ENCODE results near the gene SEMA4G. TPM values are rescaled to one million over a fixed set of nuclear protein-coding genes. Genes with fewer than 3 reads are reported as not detected.
A peak's percentile ranks its signal among the peaks of the same experiment; 100 is the strongest.

SEMA4G gene
- total and polyA plus RNA-seq, 4 donors, result 1.2 to 7.4 (median 2.8) TPM

DNA sequence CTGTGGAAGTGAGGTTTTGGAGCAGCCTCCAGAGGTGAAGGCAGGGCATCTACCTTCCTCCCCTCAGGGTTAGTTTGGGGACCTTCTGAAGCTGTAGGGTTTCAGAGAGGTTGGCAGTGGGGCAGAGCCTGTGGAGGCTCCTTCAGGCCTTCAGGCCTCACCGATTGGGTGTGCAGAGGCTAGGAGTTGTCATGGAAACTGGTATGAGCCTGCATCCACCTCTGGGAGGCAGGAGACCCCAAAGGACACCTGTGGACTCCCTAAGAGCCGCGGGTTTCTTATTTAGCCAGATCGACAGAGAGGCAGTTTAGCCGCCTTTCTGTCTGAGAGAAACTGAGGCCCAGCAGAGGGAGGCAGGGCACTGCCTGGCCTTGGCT, 32.3 kb downstream of the SEMA4G start:
- ATAC-seq (ENCODE audit: insufficient read depth, low FRiP score), result no peak
- TF ChIP-seq, protein P1, sequence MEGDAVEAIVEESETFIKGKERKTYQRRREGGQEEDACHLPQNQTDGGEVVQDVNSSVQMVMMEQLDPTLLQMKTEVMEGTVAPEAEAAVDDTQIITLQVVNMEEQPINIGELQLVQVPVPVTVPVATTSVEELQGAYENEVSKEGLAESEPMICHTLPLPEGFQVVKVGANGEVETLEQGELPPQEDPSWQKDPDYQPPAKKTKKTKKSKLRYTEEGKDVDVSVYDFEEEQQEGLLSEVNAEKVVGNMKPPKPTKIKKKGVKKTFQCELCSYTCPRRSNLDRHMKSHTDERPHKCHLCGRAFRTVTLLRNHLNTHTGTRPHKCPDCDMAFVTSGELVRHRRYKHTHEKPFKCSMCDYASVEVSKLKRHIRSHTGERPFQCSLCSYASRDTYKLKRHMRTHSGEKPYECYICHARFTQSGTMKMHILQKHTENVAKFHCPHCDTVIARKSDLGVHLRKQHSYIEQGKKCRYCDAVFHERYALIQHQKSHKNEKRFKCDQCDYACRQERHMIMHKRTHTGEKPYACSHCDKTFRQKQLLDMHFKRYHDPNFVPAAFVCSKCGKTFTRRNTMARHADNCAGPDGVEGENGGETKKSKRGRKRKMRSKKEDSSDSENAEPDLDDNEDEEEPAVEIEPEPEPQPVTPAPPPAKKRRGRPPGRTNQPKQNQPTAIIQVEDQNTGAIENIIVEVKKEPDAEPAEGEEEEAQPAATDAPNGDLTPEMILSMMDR (IDR thresholded peaks at IDR 0.05; ENCODE audit: control extremely low read depth, extremely low read depth), result no peak
- H3K27ac ChIP-seq (ENCODE audit: low read depth in 1 of 2, low read length in 1 of 2), result peak overlapping the region; percentile 88 to 100
- no peak overlapping the region for H3K4me3 ChIP-seq
- H3K9me3 ChIP-seq (ENCODE audit: control insufficient read depth in 4 of 4, insufficient read depth in 3 of 4, low read length in 3 of 4), result no peaks in the 10 kb centered on the region
- no peak for DNase-seq
- H3K36me3 ChIP-seq (ENCODE audit: control insufficient read depth in 4 of 4, insufficient read depth in 4 of 4, low read length in 4 of 4), result peaks cover 0 to 42% (median 26%) of the 10 kb centered on the region in 4 donors
- peaks cover 6 to 52% (median 27%) of the 10 kb centered on the region in 5 donors for H3K4me1 ChIP-seq (ENCODE audit: control insufficient read depth in 5 of 5, insufficient read depth in 5 of 5, low read length in 5 of 5)
- no peaks in the 10 kb centered on the region for H3K27me3 ChIP-seq (ENCODE audit: control insufficient read depth in 3 of 3, insufficient read depth in 3 of 3, low read length in 2 of 3)
- 61 to 66% methylated on average over 5 of the region's 5 CpGs for WGBS, 2 donors
- H3K9ac ChIP-seq (ENCODE audit: insufficient read depth in 1 of 2, low read length in 2 of 2), result peak overlapping the region; percentile 26 to 90

DNA sequence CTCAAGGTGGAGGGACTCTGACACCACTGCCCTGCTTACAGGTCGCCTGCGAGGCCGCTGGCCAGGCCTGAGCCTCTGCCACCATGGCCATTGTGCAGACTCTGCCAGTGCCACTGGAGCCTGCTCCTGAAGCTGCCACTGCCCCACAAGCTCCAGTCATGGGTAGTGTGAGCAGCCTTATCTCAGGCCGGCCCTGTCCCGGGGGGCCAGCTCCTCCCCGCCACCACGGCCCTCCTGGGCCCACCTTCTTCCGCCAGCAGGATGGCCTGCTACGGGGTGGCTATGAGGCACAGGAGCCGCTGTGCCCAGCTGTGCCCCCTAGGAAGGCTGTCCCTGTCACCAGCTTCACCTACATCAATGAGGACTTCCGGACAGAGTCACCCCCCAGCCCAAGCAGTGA, 33.2 kb downstream of the SEMA4G start:
- Histone ChIP-seq H3K9me3 (ENCODE audit: control insufficient read depth in 4 of 4, insufficient read depth in 3 of 4, low read length in 3 of 4) (no peaks in the 10 kb centered on the region), H3K27me3 (ENCODE audit: control insufficient read depth in 3 of 3, insufficient read depth in 3 of 3, low read length in 2 of 3) (no peaks in the 10 kb centered on the region), H3K27ac (ENCODE audit: low read depth in 1 of 2, low read length in 1 of 2) (peak overlapping the region; percentile 88 to 100), H3K9ac (ENCODE audit: insufficient read depth in 1 of 2, low read length in 2 of 2) (peak overlapping the region in 1 of 2 donors; percentile 90), H3K4me3 (no peak overlapping the region), H3K36me3 (ENCODE audit: control insufficient read depth in 4 of 4, insufficient read depth in 4 of 4, low read length in 4 of 4) (peaks cover 0 to 42% (median 30%) of the 10 kb centered on the region in 4 donors), H3K4me1 (ENCODE audit: control insufficient read depth in 5 of 5, insufficient read depth in 5 of 5, low read length in 5 of 5) (peaks cover 6 to 53% (median 26%) of the 10 kb centered on the region in 5 donors)
- DNase-seq, result no peak
- ATAC-seq (ENCODE audit: insufficient read depth, low FRiP score), result no peak
- TF ChIP-seq, protein P1 (IDR thresholded peaks at IDR 0.05; ENCODE audit: control extremely low read depth, extremely low read depth), result no peak
- WGBS, 2 donors, result 84 to 92% methylated on average over 11 of the region's 11 CpGs

GRCh38 chr10:101003639-101004206, 34.4 kb downstream of the SEMA4G start:
- Histone ChIP-seq H3K9ac (ENCODE audit: insufficient read depth in 1 of 2, low read length in 2 of 2) (no peak overlapping the region), H3K4me3 (no peak overlapping the region), H3K36me3 (ENCODE audit: control insufficient read depth in 4 of 4, insufficient read depth in 4 of 4, low read length in 4 of 4) (peaks cover 0 to 42% (median 31%) of the 10 kb centered on the region in 4 donors), H3K4me1 (ENCODE audit: control insufficient read depth in 5 of 5, insufficient read depth in 5 of 5, low read length in 5 of 5) (peaks cover 6 to 53% (median 25%) of the 10 kb centered on the region in 5 donors), H3K27ac (ENCODE audit: low read depth in 1 of 2, low read length in 1 of 2) (peak overlapping the region in 1 of 2 donors; percentile 41), H3K27me3 (ENCODE audit: control insufficient read depth in 3 of 3, insufficient read depth in 3 of 3, low read length in 2 of 3) (no peaks in the 10 kb centered on the region), H3K9me3 (ENCODE audit: control insufficient read depth in 4 of 4, insufficient read depth in 3 of 4, low read length in 3 of 4) (no peaks in the 10 kb centered on the region)
- DNase-seq (no peak), ATAC-seq (ENCODE audit: insufficient read depth, low FRiP score) (no peak)
- WGBS, 2 donors, result 93 to 95% methylated on average over 18 of the region's 18 CpGs
- TF ChIP-seq, protein P1 (IDR thresholded peaks at IDR 0.05; ENCODE audit: control extremely low read depth, extremely low read depth), result no peak

- Histone ChIP-seq H3K27ac (ENCODE audit: low read depth in 1 of 2, low read length in 1 of 2) (peak overlapping the region in 1 of 2 donors; percentile 6), H3K4me3 (no peak overlapping the region), H3K4me1 (ENCODE audit: control insufficient read depth in 5 of 5, insufficient read depth in 5 of 5, low read length in 5 of 5) (peaks cover 6 to 49% (median 26%) of the 10 kb centered on the region in 5 donors), H3K27me3 (ENCODE audit: control insufficient read depth in 3 of 3, insufficient read depth in 3 of 3, low read length in 2 of 3) (no peaks in the 10 kb centered on the region), H3K36me3 (ENCODE audit: control insufficient read depth in 4 of 4, insufficient read depth in 4 of 4, low read length in 4 of 4) (peaks cover 0 to 42% (median 31%) of the 10 kb centered on the region in 4 donors), H3K9ac (ENCODE audit: insufficient read depth in 1 of 2, low read length in 2 of 2) (no peak overlapping the region), H3K9me3 (ENCODE audit: control insufficient read depth in 4 of 4, insufficient read depth in 3 of 4, low read length in 3 of 4) (no peaks in the 10 kb centered on the region)
- ATAC-seq (ENCODE audit: insufficient read depth, low FRiP score) (no peak), DNase-seq (no peak)
- TF ChIP-seq, protein P1 (IDR thresholded peaks at IDR 0.05; ENCODE audit: control extremely low read depth, extremely low read depth), result no peak
- WGBS, 2 donors, result 78 to 87% methylated on average over 23 of the region's 23 CpGs
These were observed 36.1 kb downstream of the SEMA4G start for GRCh38 chr10:101005361-101005760.
